Measurements from ENCODE around the gene FBXO15. TPM values are rescaled to one million over a fixed set of nuclear protein-coding genes. Genes with fewer than 3 reads are reported as not detected.

FBXO15 gene
- total and polyA plus RNA-seq, 2 of the 8 experiments (the other 6 are each of a cell fraction or from before 2014, with no cell fraction given): 0.84 to 0.85 TPM

- FAIRE-seq (peak; percentile 55), DNase-seq (ENCODE audit: low read depth in 1 of 2, low spot score in 2 of 2) (peak in 1 of 2 experiments; percentile 88)
- H3K18ac ChIP-seq (ENCODE audit: extremely low read depth, low read length): peak overlapping the region; percentile 71
- H3K4me1 ChIP-seq (replicated peaks in 1 of 4; ENCODE audit: control insufficient read depth in 3 of 4, insufficient read depth in 4 of 4, low read length in 3 of 4): peaks cover 0 to 5% (median 2%) of the 10 kb centered on the region in 4 experiments; a peak in 3 of 7 replicates
- peak overlapping the region; percentile 94; the same call in 1 of the 2 replicates for H2BK12ac ChIP-seq (ENCODE audit: low read depth, low read length)
- H2BK5ac ChIP-seq (ENCODE audit: low read depth, low read length): peak overlapping the region; percentile 52; the same call in 1 of the 2 replicates
- no peaks in the 10 kb centered on the region for H3K23me2 ChIP-seq (ENCODE audit: low read depth, low read length)
- H4K5ac ChIP-seq (ENCODE audit: insufficient read length, low read depth, low read length): peak overlapping the region; percentile 60
- H3K56ac ChIP-seq (replicated peaks; ENCODE audit: insufficient read length, low read depth, low read length): no peak overlapping the region
- H3K79me1 ChIP-seq (ENCODE audit: low read depth, low read length): no peaks in the 10 kb centered on the region
- H3K9me3 ChIP-seq (ENCODE audit: insufficient read depth in 2 of 2, low read depth in 1 of 2, low read length in 1 of 2): no peaks in the 10 kb centered on the region
- no peaks in the 10 kb centered on the region for H4K20me1 ChIP-seq (replicated peaks in 1 of 2; ENCODE audit: control insufficient read depth in 1 of 2, insufficient read depth in 2 of 2, low read length in 2 of 2)
- H4K91ac ChIP-seq (replicated peaks; ENCODE audit: insufficient read length, low read length): peak overlapping the region; percentile 95
- ChIA-PET CTCF (ENCODE audit: partially characterized antibody) (interaction anchor here (0.6 to 2.2 kb wide), 19 partner anchors 9 to 511 kb away, joined by 3 to 14 read pairs (median 4); no protein-coding TSS in a partner anchor), POLR2A (ENCODE audit: partially characterized antibody) (no interaction called here)
- no peak overlapping the region for H3K4me2 ChIP-seq (ENCODE audit: insufficient read depth in 1 of 2, low read depth in 2 of 2, low read length in 2 of 2)
- no peak overlapping the region for H3K14ac ChIP-seq (ENCODE audit: insufficient read length)
- no peaks in the 10 kb centered on the region for H3K79me2 ChIP-seq (ENCODE audit: control insufficient read depth in 1 of 2, insufficient read depth in 2 of 2, low read length in 2 of 2)
- 75% methylated on average over 20 of the region's 20 CpGs; no CpG with 5 or more reads in 1 of the 2 experiments for WGBS, 2 experiments (ENCODE audit: extremely low coverage in 1 of 2, insufficient coverage in 1 of 2, insufficient read length in 1 of 2, insufficient replicate concordance in 2 of 2, low coverage in 1 of 2, low lambda C conversion rate in 2 of 2, missing lambda C conversion rate in 1 of 2)
- no peaks in the 10 kb centered on the region for H3K36me3 ChIP-seq (ENCODE audit: control insufficient read depth in 2 of 4, insufficient read depth in 4 of 4, low read length in 3 of 4)
- peak overlapping the region; percentile 91; the same call in 1 of the 2 replicates for H4K8ac ChIP-seq (ENCODE audit: extremely low read depth, insufficient read depth, low read length)
- no peak overlapping the region for H2BK20ac ChIP-seq (ENCODE audit: low read length)
- H3K4me3 ChIP-seq (ENCODE audit: extremely low read depth in 1 of 4, insufficient read depth in 2 of 4, low read depth in 3 of 4, low read length in 4 of 4): no peak overlapping the region
- H3K4ac ChIP-seq (replicated peaks; ENCODE audit: insufficient read length, low read depth, low read length): peak overlapping the region; percentile 14
- no peak overlapping the region for H3K27ac ChIP-seq (ENCODE audit: low read depth, low read length)
- H2AFZ ChIP-seq (ENCODE audit: low read length): peak overlapping the region; percentile 98
- peak overlapping the region; percentile 97 for H2BK15ac ChIP-seq (ENCODE audit: low read length)
- H3K27me3 ChIP-seq (replicated peaks in 1 of 4; ENCODE audit: control insufficient read depth in 3 of 4, extremely low read depth in 1 of 4, insufficient read depth in 3 of 4, low read length in 3 of 4): no peaks in the 10 kb centered on the region
- H2AK5ac ChIP-seq (ENCODE audit: low read depth, low read length): no peak overlapping the region
- H2BK120ac ChIP-seq (replicated peaks; ENCODE audit: low read depth, low read length): peak overlapping the region; percentile 52
- H3K23ac ChIP-seq (ENCODE audit: insufficient read length): no peak overlapping the region
- H3K9ac ChIP-seq (replicated peaks in 1 of 4; ENCODE audit: extremely low read depth in 1 of 4, low read depth in 3 of 4, low read length in 3 of 4): no peak overlapping the region; a peak in 1 of 7 replicates
- peak; percentile 55; the same call in 1 of the 2 replicates for TF ChIP-seq EGR1 (IDR thresholded peaks at IDR 0.05; ENCODE audit: borderline replicate concordance, low read depth, low read length)
- TF ChIP-seq CBX5 (IDR thresholded peaks at IDR 0.05; ENCODE audit: low read depth, low read length): no peak
- no peak for TF ChIP-seq EZH2 (IDR thresholded peaks at IDR 0.05; ENCODE audit: low read depth, low read length, severe bottlenecking)
- peak; percentile 77; the same call in 1 of the 2 replicates for TF ChIP-seq KDM1A (IDR thresholded peaks at IDR 0.05; ENCODE audit: borderline replicate concordance, low read length)
- TF ChIP-seq YY1 (IDR thresholded peaks at IDR 0.05; ENCODE audit: low read depth, low read length): peak; percentile 61; the same call in 1 of the 2 replicates
- TF ChIP-seq MAX (IDR thresholded peaks at IDR 0.05): peak; percentile 83
- TF ChIP-seq HDAC6 (IDR thresholded peaks at IDR 0.05; ENCODE audit: low read depth, low read length): no peak
- TF ChIP-seq KDM4A (IDR thresholded peaks at IDR 0.05; ENCODE audit: low read depth, low read length, severe bottlenecking): no peak
These were observed 106.9 kb downstream of the FBXO15 start for GRCh38 chr18:74040459-74041332.
